NB4 (cell line): Measurements from ENCODE around the gene DDX46.

Experiments used
- CTCF ChIP-seq: IDR thresholded peaks from one replicate; pipeline ENCODE4 v1.5.1; 2012; ENCODE audit warnings: low read depth, low read length
- POLR2A ChIP-seq: IDR thresholded peaks from 2 replicates; pipeline ENCODE4 v1.6.1; 2011; ENCODE audit warnings: mild to moderate bottlenecking; ENCODE audit not compliant: insufficient read length; ENCODE audit errors: extremely low read depth

- TF ChIP-seq POLR2A, result no peak
- TF ChIP-seq CTCF, result no peak
Measured at GRCh38 chr5:134878403-134878802, 119.8 kb downstream of the DDX46 start.
